GM20000 (cell line): ENCODE data around the gene RAB11FIP4.

Experiments used
- DNase-seq: peaks from one replicate; pipeline ENCODE4 v3.0.0; 2012; ENCODE audit warnings: low spot score
- TF ChIP-seq, protein P1 (sequence below): IDR thresholded peaks from 2 replicates; pipeline ENCODE4 v1.5.1; 2012; ENCODE audit warnings: mild to moderate bottlenecking, control low read depth; ENCODE audit errors: extremely low read depth, missing control alignments

RAB11FIP4 gene

DNA sequence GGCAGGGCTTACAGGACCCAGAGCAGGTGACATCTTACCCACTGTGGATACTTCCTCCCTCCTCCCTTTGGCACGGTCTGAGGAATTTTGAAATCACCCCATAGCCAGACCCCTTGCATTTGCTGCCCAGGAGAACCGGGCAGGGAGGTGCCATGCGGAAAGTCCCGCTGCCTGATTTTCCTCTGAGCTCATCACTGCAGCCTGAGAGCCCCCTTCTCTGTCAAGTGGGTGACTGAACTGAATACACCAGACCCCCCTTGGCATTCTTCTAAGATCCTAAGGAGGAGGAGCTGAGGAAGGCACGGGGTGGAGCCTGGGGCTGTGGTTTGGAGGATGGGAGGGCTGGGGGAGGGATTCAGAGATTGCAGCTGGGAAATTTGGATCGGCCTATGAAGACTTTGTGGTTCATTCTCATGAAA, 173.4 kb downstream of the RAB11FIP4 start:
- TF ChIP-seq, protein P1, sequence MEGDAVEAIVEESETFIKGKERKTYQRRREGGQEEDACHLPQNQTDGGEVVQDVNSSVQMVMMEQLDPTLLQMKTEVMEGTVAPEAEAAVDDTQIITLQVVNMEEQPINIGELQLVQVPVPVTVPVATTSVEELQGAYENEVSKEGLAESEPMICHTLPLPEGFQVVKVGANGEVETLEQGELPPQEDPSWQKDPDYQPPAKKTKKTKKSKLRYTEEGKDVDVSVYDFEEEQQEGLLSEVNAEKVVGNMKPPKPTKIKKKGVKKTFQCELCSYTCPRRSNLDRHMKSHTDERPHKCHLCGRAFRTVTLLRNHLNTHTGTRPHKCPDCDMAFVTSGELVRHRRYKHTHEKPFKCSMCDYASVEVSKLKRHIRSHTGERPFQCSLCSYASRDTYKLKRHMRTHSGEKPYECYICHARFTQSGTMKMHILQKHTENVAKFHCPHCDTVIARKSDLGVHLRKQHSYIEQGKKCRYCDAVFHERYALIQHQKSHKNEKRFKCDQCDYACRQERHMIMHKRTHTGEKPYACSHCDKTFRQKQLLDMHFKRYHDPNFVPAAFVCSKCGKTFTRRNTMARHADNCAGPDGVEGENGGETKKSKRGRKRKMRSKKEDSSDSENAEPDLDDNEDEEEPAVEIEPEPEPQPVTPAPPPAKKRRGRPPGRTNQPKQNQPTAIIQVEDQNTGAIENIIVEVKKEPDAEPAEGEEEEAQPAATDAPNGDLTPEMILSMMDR, result no peak
- DNase-seq, result no peak

DNA sequence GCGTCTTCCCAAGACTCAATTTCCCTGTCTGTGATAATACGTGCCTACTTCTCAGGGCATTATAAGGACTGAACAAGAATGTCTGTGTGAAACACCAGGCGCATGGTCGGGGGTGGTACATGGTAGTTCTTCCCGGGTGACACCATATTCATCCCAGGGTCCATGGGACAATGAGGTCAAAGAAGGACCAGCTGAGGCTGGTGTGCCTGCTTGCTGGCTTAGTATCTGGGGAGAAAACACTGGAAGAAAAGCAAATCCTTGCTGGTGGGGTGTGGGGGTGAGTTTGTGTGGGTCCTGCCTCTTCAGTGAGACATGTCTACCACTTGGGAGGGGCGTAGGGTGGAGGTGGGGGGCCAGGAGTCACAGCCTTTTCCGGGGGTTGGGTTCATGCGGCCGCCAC, 174.2 kb downstream of the RAB11FIP4 start:
- TF ChIP-seq, protein P1, result no peak

DNA sequence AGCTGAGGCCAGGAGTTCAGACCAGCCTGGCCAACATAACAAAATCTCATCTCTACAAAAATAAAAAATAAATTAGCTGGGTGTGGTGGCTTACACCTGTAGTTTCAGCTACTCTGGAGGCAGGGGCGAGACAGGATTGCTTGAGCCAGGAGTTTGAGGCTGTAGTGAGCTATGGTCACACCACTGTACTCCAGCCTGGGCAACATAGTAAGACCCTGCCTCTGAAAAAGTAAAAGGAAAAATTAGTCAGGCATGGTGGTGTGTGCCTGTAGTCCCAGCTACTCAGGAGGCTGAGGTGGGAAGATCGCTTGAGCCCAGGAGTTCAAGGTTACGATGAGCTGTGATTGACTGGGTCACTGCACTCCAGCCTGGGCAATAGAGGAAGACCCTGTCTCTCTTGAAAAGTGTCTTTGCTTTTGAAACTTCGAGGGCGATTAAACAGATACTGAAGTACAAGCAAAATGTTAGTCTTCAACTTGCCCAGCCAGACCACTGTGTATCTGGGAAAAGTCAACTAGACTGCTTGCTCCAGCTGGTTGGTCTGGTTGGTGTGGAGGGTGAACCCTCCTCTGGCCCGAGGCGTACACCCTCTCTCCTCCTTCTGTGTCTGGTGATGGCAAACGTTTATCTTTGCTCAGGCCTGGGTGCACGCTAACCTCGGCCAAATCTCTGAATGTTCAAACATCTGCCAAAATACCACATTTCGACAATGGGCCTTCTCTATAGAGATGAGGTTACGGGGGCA, 174.9 kb downstream of the RAB11FIP4 start:
- no peak for DNase-seq
- TF ChIP-seq, protein P1, result no peak

More for the DNA sequence above, 174.2 kb downstream of the RAB11FIP4 start:
- no peak for DNase-seq

DNA sequence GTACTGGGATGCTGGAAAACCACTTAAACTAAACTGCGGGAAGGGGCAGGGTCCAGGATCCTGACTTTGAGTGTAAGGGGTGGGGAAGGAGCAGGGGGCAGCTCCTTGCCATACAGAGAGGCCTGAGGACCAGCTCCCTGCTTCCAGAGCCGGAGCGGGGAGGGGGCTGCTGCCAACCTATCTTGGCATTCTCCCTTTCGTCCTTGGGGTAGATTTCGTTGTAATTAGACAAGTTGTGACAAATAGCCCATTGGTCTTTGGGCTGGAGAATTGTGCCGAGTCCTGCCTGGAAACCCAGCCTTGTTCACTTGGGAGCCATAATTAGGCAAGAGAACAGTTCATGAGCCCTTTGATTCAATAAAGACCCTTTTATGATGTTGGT, 175.5 kb downstream of the RAB11FIP4 start:
- TF ChIP-seq, protein P1, result no peak
- DNase-seq, result no peak

DNA sequence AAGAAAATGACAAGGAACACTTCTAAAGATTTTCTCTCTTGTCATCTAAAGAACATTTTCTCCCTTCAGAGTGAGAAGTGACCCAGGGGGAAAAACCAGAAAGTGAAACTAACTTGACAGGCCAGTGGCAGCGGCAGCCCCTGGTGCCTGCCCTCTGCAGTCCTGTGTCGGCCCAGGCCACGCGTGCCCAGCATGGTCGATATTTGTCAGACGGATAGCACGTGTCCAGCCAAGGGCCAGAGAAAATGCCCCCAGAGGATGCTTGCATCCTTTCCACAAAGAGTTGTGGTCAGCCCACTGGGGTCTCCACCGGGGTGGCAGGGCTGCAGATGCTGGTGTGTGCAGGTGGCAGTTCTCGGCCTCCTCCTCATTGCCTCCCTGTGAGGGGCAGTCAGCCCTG, 176.6 kb downstream of the RAB11FIP4 start:
- TF ChIP-seq, protein P1, result no peak
- DNase-seq, result no peak

DNA sequence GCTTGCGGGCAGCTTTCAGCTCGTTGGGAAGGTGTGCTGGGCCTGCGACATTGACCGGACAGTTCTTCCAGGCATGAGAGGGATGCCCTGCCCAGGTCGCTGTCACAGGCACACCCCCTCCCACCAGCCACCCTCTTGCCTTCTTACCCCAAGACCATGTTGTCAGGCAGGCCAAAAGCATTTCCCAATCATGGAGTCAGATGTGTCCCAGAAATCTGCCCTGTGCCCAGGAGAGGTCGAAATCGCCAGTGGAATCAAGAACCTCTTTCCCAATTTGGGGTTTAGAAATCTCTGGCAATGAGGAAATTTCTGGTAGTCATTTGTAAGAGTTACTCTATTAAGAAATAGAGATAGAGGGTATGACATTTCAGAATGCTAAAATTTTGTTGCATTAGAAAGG, 177.1 kb downstream of the RAB11FIP4 start:
- DNase-seq, result no peak
- TF ChIP-seq, protein P1, result no peak

DNA sequence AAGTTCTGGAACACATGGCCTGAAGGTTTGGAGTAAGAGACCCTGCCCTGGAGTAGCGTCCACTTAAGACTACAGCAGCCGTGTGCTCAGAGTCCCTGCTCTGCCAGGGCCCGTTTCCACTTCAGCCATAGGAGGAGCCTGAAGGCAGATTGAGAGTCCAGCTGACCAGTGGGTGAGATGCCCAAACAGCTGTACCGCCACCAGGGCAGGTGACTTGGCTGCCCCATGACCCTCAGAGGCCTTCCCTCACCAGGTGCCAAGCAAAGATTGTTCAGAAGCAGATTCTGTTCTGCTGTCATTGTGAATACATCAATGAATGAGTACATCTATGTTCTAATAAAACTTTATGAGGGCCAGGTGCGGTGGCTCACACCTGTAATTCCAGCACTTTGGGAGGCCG, 178.8 kb downstream of the RAB11FIP4 start:
- TF ChIP-seq, protein P1, result no peak
- no peak for DNase-seq
